Sigmoid colon (tissue), 7 donors: ENCODE measurements around the gene URB1. TPM values are rescaled to one million over a fixed set of nuclear protein-coding genes. Genes with fewer than 3 reads are reported as not detected.

Experiments used
- DNase-seq: peaks from one replicate; pipeline ENCODE4 v3.0.0-alpha.2; 2019
- H3K27ac ChIP-seq, 4 donors: fragments of 200-600 bp; sonication (generic); one replicate each; pipeline ENCODE4 v1.5.1; 2016 to 2019; ENCODE audit warnings: mild to moderate bottlenecking in 1 of 4
- H3K27me3 ChIP-seq, 3 donors: fragments of 200-600 bp; sonication (generic); one replicate each; pipeline ENCODE4 v1.5.1; 2019; ENCODE audit warnings: mild to moderate bottlenecking in 1 of 3
- H3K36me3 ChIP-seq, 4 donors: fragments of 200-600 bp; sonication (generic); one replicate each; pipeline ENCODE4 v1.5.1; 2016 to 2019
- H3K4me1 ChIP-seq, 4 donors: fragments of 200-600 bp; sonication (generic); one replicate each; pipeline ENCODE4 v1.5.1; 2017 to 2019
- H3K4me3 ChIP-seq, 4 donors: fragments of 200-600 bp; sonication (generic); one replicate each; pipeline ENCODE4 v1.5.1; 2017 to 2019; ENCODE audit warnings: mild to moderate bottlenecking in 2 of 4, moderate library complexity in 1 of 4
- H3K9me3 ChIP-seq, 4 donors: fragments of 200-600 bp in 3 of 4; sonication (generic) in 3 of 4; one replicate each; pipeline versions ENCODE4 v1.5.1 to v1.6.1; 2013 to 2019
- EP300 ChIP-seq, 4 donors: sonication (generic); formaldehyde crosslinking; IDR thresholded peaks; one replicate each; pipeline ENCODE4 v1.6.1; 2017; ENCODE audit warnings: antibody characterized with exemption in 4 of 4
- POLR2A ChIP-seq, 2 donors: fragments of 450-650 bp; IDR thresholded peaks; one replicate each; pipeline ENCODE4 v1.6.1; 2016; ENCODE audit warnings: antibody characterized with exemption in 2 of 2, mild to moderate bottlenecking in 2 of 2, moderate library complexity in 2 of 2
- POLR2AphosphoS5 ChIP-seq, 4 donors: sonication (generic); formaldehyde crosslinking; IDR thresholded peaks; one replicate each; pipeline ENCODE4 v1.6.1; 2017; ENCODE audit warnings: antibody characterized with exemption in 4 of 4
- WGBS, 2 donors: extraction: QIAGEN DNeasy Blood & Tissue Kit; methylation state at CpG; one replicate each; pipeline ENCODE4 v1.1.7; 2013; 5-methylcytosine and 5-hydroxymethylcytosine counted together
- intact Hi-C: fragments of 100-400 bp; cut with DNase I; formaldehyde crosslinking; loops from one replicate; pipeline ENCODE4 v1.15.1; 2023
- polyA plus RNA-seq, 3 donors: library from polyadenylated mRNA; stranded (reverse); fragments of 200-250 nt; gene quantifications; one replicate each; pipeline ENCODE4 v1.2.3, GENCODE V29; 2013
- total RNA-seq, 4 donors: library from RNA; depleted of rRNA; stranded (reverse); fragments of >200 nt; gene quantifications; one replicate each; pipeline ENCODE4 v1.1.0, GENCODE V29; 2016
- TF ChIP-seq, protein P1 (sequence below), 4 experiments: fragments of 450-650 bp in 3 of 4; fragments of 200-600 bp in 1 of 4; IDR thresholded peaks; one replicate each; pipeline ENCODE4 v1.5.1; 2016 to 2019; ENCODE audit warnings: antibody characterized with exemption in 4 of 4, mild to moderate bottlenecking in 3 of 4, moderate library complexity in 2 of 4
- donor health status: healthy with polysubstance abuse.
- donor health status: Bipolar disorder and iron deficiency.
- donor health status: healthy.

URB1 gene
- total and polyA plus RNA-seq, 7 donors = 0.60 to 16.7 (median 7.5) TPM

GRCh38 chr21:32368386-32368785 is 24.4 kb downstream of the URB1 start:
- Histone ChIP-seq H3K27ac (peak overlapping the region in 2 of 4 donors; percentile 32 to 80), H3K4me3 (no peak overlapping the region), H3K4me1 (peaks cover 0 to 32% (median 25%) of the 10 kb centered on the region in 4 donors), H3K27me3 (no peaks in the 10 kb centered on the region), H3K9me3 (no peaks in the 10 kb centered on the region), H3K36me3 (peaks cover 13 to 64% (median 43%) of the 10 kb centered on the region in 4 donors)
- TF ChIP-seq EP300 (IDR thresholded peaks at IDR 0.05) = no peak
- TF ChIP-seq, protein P1, sequence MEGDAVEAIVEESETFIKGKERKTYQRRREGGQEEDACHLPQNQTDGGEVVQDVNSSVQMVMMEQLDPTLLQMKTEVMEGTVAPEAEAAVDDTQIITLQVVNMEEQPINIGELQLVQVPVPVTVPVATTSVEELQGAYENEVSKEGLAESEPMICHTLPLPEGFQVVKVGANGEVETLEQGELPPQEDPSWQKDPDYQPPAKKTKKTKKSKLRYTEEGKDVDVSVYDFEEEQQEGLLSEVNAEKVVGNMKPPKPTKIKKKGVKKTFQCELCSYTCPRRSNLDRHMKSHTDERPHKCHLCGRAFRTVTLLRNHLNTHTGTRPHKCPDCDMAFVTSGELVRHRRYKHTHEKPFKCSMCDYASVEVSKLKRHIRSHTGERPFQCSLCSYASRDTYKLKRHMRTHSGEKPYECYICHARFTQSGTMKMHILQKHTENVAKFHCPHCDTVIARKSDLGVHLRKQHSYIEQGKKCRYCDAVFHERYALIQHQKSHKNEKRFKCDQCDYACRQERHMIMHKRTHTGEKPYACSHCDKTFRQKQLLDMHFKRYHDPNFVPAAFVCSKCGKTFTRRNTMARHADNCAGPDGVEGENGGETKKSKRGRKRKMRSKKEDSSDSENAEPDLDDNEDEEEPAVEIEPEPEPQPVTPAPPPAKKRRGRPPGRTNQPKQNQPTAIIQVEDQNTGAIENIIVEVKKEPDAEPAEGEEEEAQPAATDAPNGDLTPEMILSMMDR (IDR thresholded peaks at IDR 0.05) = no peak
- TF ChIP-seq POLR2AphosphoS5 (IDR thresholded peaks at IDR 0.05) = no peak
- TF ChIP-seq POLR2A (IDR thresholded peaks at IDR 0.05) = no peak
- DNase-seq = no peak
- 82 to 86% methylated on average over 9 of the region's 9 CpGs for WGBS, 2 donors
- intact Hi-C loops = no loop called here

DNA sequence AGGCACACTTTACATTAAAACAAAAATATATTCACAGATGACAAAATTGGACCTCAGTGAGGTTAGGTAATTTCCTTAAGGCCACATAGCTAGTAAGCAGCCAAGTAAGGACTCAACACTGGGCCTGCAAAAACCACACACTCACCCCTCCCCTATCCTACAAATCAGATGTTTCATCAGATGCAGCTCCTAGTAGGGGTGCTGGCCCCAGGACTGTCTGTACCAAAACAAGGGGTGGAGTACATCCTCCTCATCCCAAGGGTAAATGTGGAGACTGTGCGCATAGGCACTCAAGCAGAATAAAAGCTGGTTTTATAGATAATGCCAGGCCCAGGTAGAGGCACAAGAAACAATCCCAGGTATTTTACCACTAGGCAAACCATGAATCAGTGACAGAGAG is 25.7 kb downstream of the URB1 start:
- no peaks in the 10 kb centered on the region for H3K9me3 ChIP-seq
- H3K27ac ChIP-seq = no peak overlapping the region
- WGBS, 2 donors = 97 to 98% methylated on average over 1 of the region's 1 CpG
- intact Hi-C loops = no loop called here
- H3K4me3 ChIP-seq = no peak overlapping the region
- TF ChIP-seq, protein P1 (IDR thresholded peaks at IDR 0.05) = no peak
- no peak for TF ChIP-seq POLR2A (IDR thresholded peaks at IDR 0.05)
- no peak for TF ChIP-seq EP300 (IDR thresholded peaks at IDR 0.05)
- TF ChIP-seq POLR2AphosphoS5 (IDR thresholded peaks at IDR 0.05) = no peak
- peaks cover 0 to 20% (median 18%) of the 10 kb centered on the region in 4 donors for H3K4me1 ChIP-seq
- no peaks in the 10 kb centered on the region for H3K27me3 ChIP-seq
- H3K36me3 ChIP-seq = peaks cover 18 to 72% (median 55%) of the 10 kb centered on the region in 4 donors
- no peak for DNase-seq

- DNase-seq = no peak
- no peak for TF ChIP-seq POLR2A (IDR thresholded peaks at IDR 0.05)
- no peak for TF ChIP-seq EP300 (IDR thresholded peaks at IDR 0.05)
- TF ChIP-seq POLR2AphosphoS5 (IDR thresholded peaks at IDR 0.05) = no peak
- TF ChIP-seq, protein P1 (IDR thresholded peaks at IDR 0.05) = no peak
- no peaks in the 10 kb centered on the region for H3K27me3 ChIP-seq
- H3K36me3 ChIP-seq = peaks cover 19 to 79% (median 61%) of the 10 kb centered on the region in 4 donors
- intact Hi-C loops = no loop called here
- H3K27ac ChIP-seq = no peak overlapping the region
- no peaks in the 10 kb centered on the region for H3K9me3 ChIP-seq
- no peak overlapping the region for H3K4me3 ChIP-seq
- peaks cover 0 to 10% (median 9%) of the 10 kb centered on the region in 4 donors for H3K4me1 ChIP-seq
- whole genome bisulfite sequencing, 2 donors = 94 to 95% methylated on average over 4 of the region's 4 CpGs
Observed at GRCh38 chr21:32366191-32366590, 26.6 kb downstream of the URB1 start.

DNA sequence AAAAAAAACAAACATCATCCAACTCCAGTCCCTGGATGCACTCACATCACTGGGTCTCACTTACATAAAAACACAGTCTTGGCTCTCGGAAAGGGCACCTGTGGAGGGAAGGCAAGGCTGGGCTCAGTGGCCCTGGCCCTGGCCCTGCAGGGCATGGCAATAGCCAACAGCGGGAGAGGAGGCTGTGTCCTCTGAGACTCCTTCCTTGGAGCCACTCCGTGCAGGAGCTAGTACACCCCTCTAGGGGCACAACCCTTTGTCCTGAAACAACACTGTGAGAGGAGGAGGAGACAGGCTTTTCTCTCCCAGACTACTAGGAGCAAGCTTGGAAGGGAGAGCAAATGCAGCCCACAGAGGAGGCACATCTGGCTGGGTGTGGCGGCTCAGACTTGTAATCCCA is 28.0 kb downstream of the URB1 start:
- WGBS, 2 donors = 51 to 75% methylated on average over 4 of the region's 4 CpGs
- peaks cover 19 to 83% (median 73%) of the 10 kb centered on the region in 4 donors for H3K36me3 ChIP-seq
- H3K4me1 ChIP-seq = no peaks in the 10 kb centered on the region
- no peak for TF ChIP-seq POLR2AphosphoS5 (IDR thresholded peaks at IDR 0.05)
- TF ChIP-seq POLR2A (IDR thresholded peaks at IDR 0.05) = no peak
- no peak for TF ChIP-seq EP300 (IDR thresholded peaks at IDR 0.05)
- TF ChIP-seq, protein P1 (IDR thresholded peaks at IDR 0.05) = no peak
- H3K27ac ChIP-seq = peak overlapping the region in 1 of 4 donors; percentile 43
- intact Hi-C loops = no loop called here
- peak; percentile 34 for DNase-seq
- H3K4me3 ChIP-seq = no peak overlapping the region
- no peaks in the 10 kb centered on the region for H3K27me3 ChIP-seq
- H3K9me3 ChIP-seq = no peaks in the 10 kb centered on the region

DNA sequence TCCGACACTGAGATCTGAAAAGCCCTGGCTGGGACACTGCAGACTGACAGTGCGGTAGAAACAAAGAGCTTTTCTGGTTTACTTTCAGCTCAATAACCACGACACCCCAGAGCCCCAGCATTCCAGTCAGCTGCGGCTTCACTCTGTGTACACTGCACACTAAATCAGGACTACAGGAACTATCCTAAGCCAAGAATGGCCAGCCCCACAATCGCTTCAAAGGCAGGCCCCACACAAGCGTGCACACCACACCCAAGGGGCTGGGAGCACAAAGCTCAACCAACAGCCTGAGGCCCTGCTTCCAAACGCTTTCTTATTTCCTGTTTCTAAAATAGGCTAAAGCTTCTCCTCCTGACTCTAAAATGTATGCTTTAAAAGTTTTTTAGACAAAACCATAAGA is 28.4 kb downstream of the URB1 start:
- peak overlapping the region in 1 of 4 donors; percentile 43 for H3K27ac ChIP-seq
- 31 to 44% methylated on average over 7 of the region's 7 CpGs for WGBS, 2 donors
- no peak for DNase-seq
- intact Hi-C loops = no loop called here
- H3K36me3 ChIP-seq = peaks cover 19 to 87% (median 76%) of the 10 kb centered on the region in 4 donors
- H3K9me3 ChIP-seq = no peaks in the 10 kb centered on the region
- H3K27me3 ChIP-seq = no peaks in the 10 kb centered on the region
- TF ChIP-seq EP300 (IDR thresholded peaks at IDR 0.05) (no peak), POLR2AphosphoS5 (IDR thresholded peaks at IDR 0.05) (no peak), POLR2A (IDR thresholded peaks at IDR 0.05) (no peak)
- TF ChIP-seq, protein P1 (IDR thresholded peaks at IDR 0.05) = no peak
- no peaks in the 10 kb centered on the region for H3K4me1 ChIP-seq
- H3K4me3 ChIP-seq = no peak overlapping the region
